Right lobe of liver (tissue), 6 donors: ENCODE measurements around the gene TENM4. TPM values are rescaled to one million over a fixed set of nuclear protein-coding genes. Genes with fewer than 3 reads are reported as not detected.

Source experiments
- ATAC-seq, 4 donors: fragments of 200-7000 bp; cut with Tn5 transposase; one replicate each; pipeline ENCODE4 v1.9.1; 2020; ENCODE audit warnings: mild to moderate bottlenecking in 4 of 4, moderate library complexity in 4 of 4
- DNase-seq, 3 donors: peaks; one replicate each; pipeline ENCODE4 v3.0.0-alpha.2; 2020
- H3K27ac ChIP-seq, 3 donors: fragments of 200-600 bp; one replicate each; pipeline ENCODE4 v1.8.0; 2022
- H3K27me3 ChIP-seq, 2 donors: fragments of 200-600 bp; one replicate each; pipeline ENCODE4 v1.8.0; 2022
- H3K36me3 ChIP-seq, 4 donors: fragments of 200-600 bp; sonication (generic) in 1 of 4; one replicate each; pipeline versions ENCODE4 v1.5.1 to v1.8.0; 2017 to 2022; ENCODE audit warnings: control low read depth in 1 of 4
- H3K4me1 ChIP-seq, 4 donors: fragments of 200-600 bp; sonication (generic) in 1 of 4; one replicate each; pipeline versions ENCODE4 v1.5.1 to v1.8.0; 2017 to 2022; ENCODE audit warnings: control low read depth in 1 of 4
- H3K4me3 ChIP-seq, 3 donors: fragments of 200-600 bp; one replicate each; pipeline ENCODE4 v1.8.0; 2022
- H3K9me3 ChIP-seq, 4 donors: fragments of 200-600 bp; sonication (generic) in 1 of 4; one replicate each; pipeline versions ENCODE4 v1.5.1 to v1.8.0; 2017 to 2022; ENCODE audit warnings: control low read depth in 1 of 4
- POLR2A ChIP-seq: fragments of 450-650 bp; IDR thresholded peaks from one replicate; pipeline ENCODE4 v1.6.1; 2017; ENCODE audit warnings: antibody characterized with exemption, mild to moderate bottlenecking
- WGBS: methylation state at CpG from one replicate; pipeline ENCODE4 v1.1.6; 2018; ENCODE audit warnings: low coverage, low lambda C conversion rate; ENCODE audit not compliant: insufficient coverage; ENCODE audit errors: missing lambda C conversion rate; 5-methylcytosine and 5-hydroxymethylcytosine counted together
- intact Hi-C, 2 donors: fragments of 100-400 bp; cut with DNase I; formaldehyde crosslinking; loops; one replicate each; pipeline versions ENCODE4 v1.11.2 to v1.14.1; 2022
- total RNA-seq, 6 experiments: library from RNA; depleted of rRNA in 2 of 6; stranded (reverse); fragments of >200 nt in 2 of 6; fragmentation: NEBNext Ultra II Directional in 3 of 6; extraction: Animal tissue kit (Norgen Biotek cat#: 25700) in 3 of 6; gene quantifications; one replicate each; pipeline versions ENCODE4 v1.1.0 to v1.2.4, GENCODE V29; 2016 to 2023
- TF ChIP-seq, protein P1 (sequence below), 4 donors: fragments of 200-600 bp in 3 of 4; fragments of 450-650 bp in 1 of 4; IDR thresholded peaks; one replicate each; pipeline versions ENCODE4 v1.5.1 to v1.8.0; 2016 to 2022; ENCODE audit warnings: antibody characterized with exemption in 4 of 4, mild to moderate bottlenecking in 2 of 4
- donor health status: DM: no; HTN: yes; CAD: no.
- donor health status: DM: no; HTN: no; CAD: no.
- donor health status: DM: no; HTN: no; CAD: no.
- donor health status: DM: no; HTN: yes; CAD: no.
- donor health status: DM: no; HTN: yes; CAD: no.

Gene TENM4
- total RNA-seq, 6 experiments from 2014 or later, result 0.04 to 0.58 (median 0.14) TPM; not detected in 2

DNA sequence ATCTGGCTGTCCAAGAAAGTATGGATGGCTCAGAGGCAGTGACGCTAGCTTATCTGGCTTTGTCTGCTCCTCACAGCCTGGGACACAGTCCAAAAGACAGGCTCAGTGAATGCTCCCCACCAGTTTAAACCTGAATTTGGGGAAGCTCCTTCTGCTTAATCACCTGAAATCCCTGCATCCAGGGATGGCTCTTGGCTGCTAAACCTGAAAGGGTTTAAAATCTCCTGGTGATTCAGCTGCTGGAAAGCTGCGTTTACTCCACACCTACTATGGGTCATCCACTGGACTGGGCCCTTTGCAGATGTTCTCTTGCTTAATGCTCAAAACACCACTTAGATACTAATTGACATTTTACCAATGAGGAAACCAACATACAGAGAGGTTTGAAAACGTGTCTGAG lies 564.2 kb downstream of the TENM4 start:
- Histone ChIP-seq H3K27me3 (no peaks in the 10 kb centered on the region), H3K4me3 (no peak overlapping the region), H3K36me3 (no peaks in the 10 kb centered on the region), H3K4me1 (no peaks in the 10 kb centered on the region), H3K27ac (no peak overlapping the region), H3K9me3 (no peaks in the 10 kb centered on the region)
- DNase-seq (no peak), ATAC-seq (no peak)
- TF ChIP-seq, protein P1, sequence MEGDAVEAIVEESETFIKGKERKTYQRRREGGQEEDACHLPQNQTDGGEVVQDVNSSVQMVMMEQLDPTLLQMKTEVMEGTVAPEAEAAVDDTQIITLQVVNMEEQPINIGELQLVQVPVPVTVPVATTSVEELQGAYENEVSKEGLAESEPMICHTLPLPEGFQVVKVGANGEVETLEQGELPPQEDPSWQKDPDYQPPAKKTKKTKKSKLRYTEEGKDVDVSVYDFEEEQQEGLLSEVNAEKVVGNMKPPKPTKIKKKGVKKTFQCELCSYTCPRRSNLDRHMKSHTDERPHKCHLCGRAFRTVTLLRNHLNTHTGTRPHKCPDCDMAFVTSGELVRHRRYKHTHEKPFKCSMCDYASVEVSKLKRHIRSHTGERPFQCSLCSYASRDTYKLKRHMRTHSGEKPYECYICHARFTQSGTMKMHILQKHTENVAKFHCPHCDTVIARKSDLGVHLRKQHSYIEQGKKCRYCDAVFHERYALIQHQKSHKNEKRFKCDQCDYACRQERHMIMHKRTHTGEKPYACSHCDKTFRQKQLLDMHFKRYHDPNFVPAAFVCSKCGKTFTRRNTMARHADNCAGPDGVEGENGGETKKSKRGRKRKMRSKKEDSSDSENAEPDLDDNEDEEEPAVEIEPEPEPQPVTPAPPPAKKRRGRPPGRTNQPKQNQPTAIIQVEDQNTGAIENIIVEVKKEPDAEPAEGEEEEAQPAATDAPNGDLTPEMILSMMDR (IDR thresholded peaks at IDR 0.05), result no peak
- TF ChIP-seq POLR2A, result no peak
- 75% methylated on average over 2 of the region's 3 CpGs for WGBS
- intact Hi-C loops, result no loop called here

DNA sequence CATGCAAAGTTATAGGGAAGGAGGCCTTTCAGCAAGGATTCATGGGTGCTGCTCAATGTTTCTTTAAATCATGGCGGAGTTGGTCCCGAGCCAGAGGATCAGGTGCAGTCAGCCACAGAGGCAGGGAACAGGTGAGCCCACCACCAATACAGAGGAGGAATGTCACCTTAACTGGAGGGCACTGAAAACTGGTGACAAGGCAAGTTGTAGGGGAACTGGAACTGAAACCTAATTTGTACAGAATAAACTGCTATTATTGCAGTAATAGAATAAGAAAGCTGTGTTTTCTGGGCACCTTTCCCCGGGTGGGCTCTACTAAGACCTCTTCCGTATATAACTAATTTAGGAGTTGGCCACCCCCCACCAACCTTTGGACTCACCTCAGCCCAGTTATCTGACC lies 570.2 kb downstream of the TENM4 start:
- Histone ChIP-seq H3K4me1 (no peaks in the 10 kb centered on the region), H3K4me3 (no peak overlapping the region), H3K27ac (no peak overlapping the region), H3K9me3 (no peaks in the 10 kb centered on the region), H3K27me3 (no peaks in the 10 kb centered on the region), H3K36me3 (no peaks in the 10 kb centered on the region)
- 69% methylated on average over 4 of the region's 4 CpGs for WGBS
- ATAC-seq, result peak in 1 of 4 donors; percentile 44
- DNase-seq, result no peak
- TF ChIP-seq, protein P1 (IDR thresholded peaks at IDR 0.05), result no peak
- TF ChIP-seq POLR2A, result no peak
- intact Hi-C loops, result no loop called here

DNA sequence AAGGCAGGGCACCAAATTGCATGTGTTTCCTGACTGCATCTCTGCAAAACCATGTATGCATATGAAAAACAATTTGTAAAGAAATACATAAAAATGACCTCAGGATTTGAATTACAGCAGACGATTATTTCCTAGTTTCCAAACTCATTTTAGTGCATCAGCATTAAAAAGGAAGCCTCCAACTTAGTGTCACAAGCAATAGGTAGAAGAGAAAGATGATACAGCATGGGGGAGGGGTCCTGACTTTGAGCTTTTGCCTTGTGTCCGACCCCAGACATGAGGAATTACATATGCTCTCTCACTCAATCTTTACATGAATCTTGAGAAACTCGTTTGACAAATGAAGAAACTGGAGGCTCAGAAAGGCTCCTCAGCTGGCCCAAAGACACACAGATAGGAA lies 571.5 kb downstream of the TENM4 start:
- TF ChIP-seq POLR2A, result no peak
- TF ChIP-seq, protein P1 (IDR thresholded peaks at IDR 0.05), result no peak
- DNase-seq (no peak), ATAC-seq (no peak)
- H3K27ac ChIP-seq, result no peak overlapping the region
- no peak overlapping the region for H3K4me3 ChIP-seq
- no peaks in the 10 kb centered on the region for H3K36me3 ChIP-seq
- no peaks in the 10 kb centered on the region for H3K9me3 ChIP-seq
- no peaks in the 10 kb centered on the region for H3K27me3 ChIP-seq
- WGBS, result 27% methylated on average over 3 of the region's 3 CpGs
- H3K4me1 ChIP-seq, result no peaks in the 10 kb centered on the region
- intact Hi-C loops, result no loop called here

- Histone ChIP-seq H3K4me3 (no peak overlapping the region), H3K27me3 (no peaks in the 10 kb centered on the region), H3K9me3 (no peaks in the 10 kb centered on the region), H3K4me1 (no peaks in the 10 kb centered on the region), H3K36me3 (no peaks in the 10 kb centered on the region), H3K27ac (no peak overlapping the region)
- no peak for ATAC-seq
- no peak for DNase-seq
- intact Hi-C loops, result no loop called here
- TF ChIP-seq, protein P1 (IDR thresholded peaks at IDR 0.05), result no peak
- no peak for TF ChIP-seq POLR2A
- 38% methylated on average over 4 of the region's 4 CpGs for WGBS
Measured at GRCh38 chr11:78868563-78868962, 572.3 kb downstream of the TENM4 start.
